Effector memory CD4-positive, alpha-beta T cell (primary cell): Measurements from ENCODE around the gene TRIM47.

Source experiments
- DNase-seq, 3 donors: peaks; one replicate each; pipeline ENCODE4 v3.0.0-alpha.2; 2020
- H3K27ac ChIP-seq: 2 replicates; pipeline ENCODE4 v1.7.0; 2013; ENCODE audit warnings: mild to moderate bottlenecking, low read length, moderate library complexity; ENCODE audit not compliant: insufficient read depth, poor library complexity, severe bottlenecking
- H3K27me3 ChIP-seq: replicated peaks from 2 replicates; pipeline ENCODE4 v1.7.0; 2013; ENCODE audit warnings: mild to moderate bottlenecking, low read length; ENCODE audit not compliant: insufficient read depth, control insufficient read depth, poor library complexity, severe bottlenecking
- H3K36me3 ChIP-seq: 2 replicates; pipeline ENCODE4 v1.7.0; 2013; ENCODE audit warnings: mild to moderate bottlenecking, low read length, moderate library complexity; ENCODE audit not compliant: control insufficient read depth, insufficient read depth
- H3K4me1 ChIP-seq: 2 replicates; pipeline ENCODE4 v1.7.0; 2013; ENCODE audit warnings: low read length, mild to moderate bottlenecking; ENCODE audit not compliant: control insufficient read depth, insufficient read depth, poor library complexity, severe bottlenecking
- H3K4me3 ChIP-seq: 2 replicates; pipeline ENCODE4 v1.7.0; 2013; ENCODE audit warnings: low read length, low read depth, mild to moderate bottlenecking; ENCODE audit not compliant: insufficient read depth, poor library complexity, severe bottlenecking
- H3K9me3 ChIP-seq: 2 replicates; pipeline ENCODE4 v1.7.0; 2013; ENCODE audit warnings: mild to moderate bottlenecking, low read length, moderate library complexity; ENCODE audit not compliant: control insufficient read depth

Gene TRIM47

GRCh38 chr17:75909051-75909811 is 30.9 kb upstream of the TRIM47 start:
- Histone ChIP-seq H3K4me3 (no peak overlapping the region), H3K27me3 (no peaks in the 10 kb centered on the region), H3K27ac (no peak overlapping the region), H3K4me1 (peaks cover 5% of the 10 kb centered on the region), H3K36me3 (no peaks in the 10 kb centered on the region), H3K9me3 (no peaks in the 10 kb centered on the region)
- no peak for DNase-seq

- Histone ChIP-seq H3K36me3 (peaks cover under 1% of the 10 kb centered on the region), H3K27ac (no peak overlapping the region), H3K4me1 (peaks cover 9% of the 10 kb centered on the region), H3K4me3 (no peak overlapping the region), H3K27me3 (no peaks in the 10 kb centered on the region), H3K9me3 (no peaks in the 10 kb centered on the region)
- no peak for DNase-seq
Observed at GRCh38 chr17:75908201-75908600, 29.8 kb upstream of the TRIM47 start.

DNA sequence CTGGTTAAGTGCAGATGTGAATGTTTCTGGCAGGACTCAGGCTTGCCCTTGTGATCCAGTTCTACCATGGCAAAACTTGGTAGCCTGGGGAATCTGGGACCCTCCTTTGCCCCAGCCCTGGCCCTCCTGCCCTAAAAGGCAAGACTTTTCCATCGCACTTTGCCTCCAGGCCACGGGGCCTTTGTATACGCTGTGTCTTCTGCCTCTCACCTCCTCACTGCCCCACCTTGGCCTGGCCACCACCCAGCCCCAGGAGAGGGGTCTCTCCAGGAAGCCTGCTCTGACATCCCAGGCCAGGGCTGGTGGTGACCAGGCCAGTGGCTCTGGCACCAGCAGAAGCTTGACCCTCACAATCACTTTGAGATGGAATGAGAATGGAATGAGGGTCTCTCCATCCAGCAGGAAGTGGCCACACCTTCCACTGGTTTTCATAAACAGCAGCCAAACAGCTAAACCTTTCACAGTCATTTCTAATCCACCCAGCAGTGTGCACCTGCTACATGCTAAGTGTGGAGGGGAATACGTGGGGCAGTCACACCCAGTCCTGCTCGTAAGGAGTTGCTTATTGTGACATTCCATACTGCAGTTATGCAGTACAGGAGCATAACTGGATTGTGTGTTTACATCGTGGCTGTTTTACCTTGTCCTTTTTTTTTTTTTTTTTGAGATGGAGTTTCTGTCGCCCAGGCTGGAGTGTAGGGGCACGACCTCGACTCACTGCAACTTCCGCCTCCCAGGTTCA is 27.9 kb upstream of the TRIM47 start:
- H3K36me3 ChIP-seq, result peaks cover 14% of the 10 kb centered on the region
- H3K4me1 ChIP-seq, result peaks cover 9% of the 10 kb centered on the region
- H3K27ac ChIP-seq, result no peak overlapping the region

DNA sequence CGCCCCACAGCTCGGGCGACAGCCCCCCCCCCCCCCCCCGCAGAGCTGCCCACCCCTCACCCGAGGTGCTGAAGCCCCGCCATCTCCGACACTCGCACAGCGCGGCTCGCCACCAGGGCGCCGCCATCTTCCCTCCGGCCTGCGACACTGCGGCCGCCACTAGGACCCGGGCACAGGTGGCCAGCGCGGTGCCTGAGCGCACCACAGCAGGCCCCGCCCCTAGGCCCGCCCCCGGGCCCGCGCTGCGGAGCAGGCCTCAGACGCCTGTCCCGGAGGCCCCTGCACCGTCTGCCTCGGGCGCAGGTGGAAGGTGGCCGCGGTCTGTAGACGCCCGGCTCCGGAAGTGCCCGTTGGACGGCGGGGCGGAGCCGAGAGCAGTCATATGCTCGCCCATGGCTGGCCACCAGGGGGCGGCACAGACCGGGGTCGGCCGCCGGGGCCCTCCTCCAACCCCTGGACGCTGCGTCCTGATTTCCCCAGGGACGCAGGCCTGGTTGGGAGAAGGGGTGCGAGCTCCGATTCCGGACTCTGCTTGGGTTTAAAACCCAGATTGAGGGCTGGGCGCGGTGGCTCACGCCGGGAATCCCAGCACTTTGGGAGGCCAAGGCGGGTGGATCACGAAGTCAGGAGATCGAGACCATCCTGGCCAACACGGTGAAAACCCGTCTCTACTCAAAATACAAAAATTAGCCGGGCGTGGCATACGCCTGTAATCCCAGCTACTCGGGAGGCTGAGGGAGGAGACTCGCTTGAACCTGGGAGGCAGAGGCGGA is 26.6 kb upstream of the TRIM47 start, which contains the start of gene MRPL38:
MRPL38 (minus strand) TSS at position 136 of the 773 bp plus-strand sequence; CDS start at position 127, 9 bp downstream.
- Histone ChIP-seq H3K27me3 (no peaks in the 10 kb centered on the region), H3K36me3 (peaks cover 27% of the 10 kb centered on the region), H3K9me3 (no peaks in the 10 kb centered on the region), H3K27ac (peak within 1 kb of the TSS; percentile 79), H3K4me1 (peaks cover 9% of the 10 kb centered on the region), H3K4me3 (peak within 1 kb of the TSS; percentile 65)
- peak; percentile 86 to 93 (median 89) for DNase-seq

More for the DNA sequence above, 27.9 kb upstream of the TRIM47 start:
- H3K4me3 ChIP-seq, result no peak overlapping the region
- H3K9me3 ChIP-seq, result no peaks in the 10 kb centered on the region
- no peaks in the 10 kb centered on the region for H3K27me3 ChIP-seq
- no peak for DNase-seq

- Histone ChIP-seq H3K36me3 (peaks cover 47% of the 10 kb centered on the region), H3K4me1 (peaks cover 9% of the 10 kb centered on the region), H3K9me3 (no peaks in the 10 kb centered on the region), H3K27me3 (no peaks in the 10 kb centered on the region), H3K4me3 (no peak overlapping the region), H3K27ac (no peak overlapping the region)
- no peak for DNase-seq
Observed at GRCh38 chr17:75902406-75902805, 24.0 kb upstream of the TRIM47 start.

DNA sequence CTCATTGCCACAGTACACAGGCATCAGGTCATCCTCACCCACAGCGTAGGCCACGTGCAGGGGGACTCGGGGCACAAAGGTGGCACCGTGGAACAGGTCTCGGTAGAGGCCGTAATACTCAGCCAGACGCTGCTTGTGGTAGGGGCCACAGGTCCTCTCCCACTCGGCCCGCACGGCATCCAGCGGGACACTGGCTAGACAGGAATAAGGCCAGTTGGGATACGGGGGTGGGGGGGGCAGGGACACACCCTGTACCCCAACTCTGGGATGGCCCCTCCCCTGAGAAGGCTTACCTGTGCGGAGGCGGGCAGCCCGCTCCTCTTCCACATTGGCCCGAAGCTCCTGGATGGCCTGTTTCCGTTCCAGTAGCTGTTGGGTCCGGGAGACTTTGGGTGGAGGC is 23.3 kb upstream of the TRIM47 start:
- H3K27ac ChIP-seq, result no peak overlapping the region
- peaks cover 47% of the 10 kb centered on the region for H3K36me3 ChIP-seq
- H3K27me3 ChIP-seq, result no peaks in the 10 kb centered on the region
- peaks cover 9% of the 10 kb centered on the region for H3K4me1 ChIP-seq
- DNase-seq, result no peak
- H3K9me3 ChIP-seq, result no peaks in the 10 kb centered on the region
- no peak overlapping the region for H3K4me3 ChIP-seq

GRCh38 chr17:75900691-75901533 is 22.5 kb upstream of the TRIM47 start:
- H3K36me3 ChIP-seq, result peaks cover 47% of the 10 kb centered on the region
- no peak for DNase-seq
- peaks cover 9% of the 10 kb centered on the region for H3K4me1 ChIP-seq
- H3K27ac ChIP-seq, result no peak overlapping the region
- H3K9me3 ChIP-seq, result no peaks in the 10 kb centered on the region
- H3K4me3 ChIP-seq, result no peak overlapping the region
- H3K27me3 ChIP-seq, result no peaks in the 10 kb centered on the region

DNA sequence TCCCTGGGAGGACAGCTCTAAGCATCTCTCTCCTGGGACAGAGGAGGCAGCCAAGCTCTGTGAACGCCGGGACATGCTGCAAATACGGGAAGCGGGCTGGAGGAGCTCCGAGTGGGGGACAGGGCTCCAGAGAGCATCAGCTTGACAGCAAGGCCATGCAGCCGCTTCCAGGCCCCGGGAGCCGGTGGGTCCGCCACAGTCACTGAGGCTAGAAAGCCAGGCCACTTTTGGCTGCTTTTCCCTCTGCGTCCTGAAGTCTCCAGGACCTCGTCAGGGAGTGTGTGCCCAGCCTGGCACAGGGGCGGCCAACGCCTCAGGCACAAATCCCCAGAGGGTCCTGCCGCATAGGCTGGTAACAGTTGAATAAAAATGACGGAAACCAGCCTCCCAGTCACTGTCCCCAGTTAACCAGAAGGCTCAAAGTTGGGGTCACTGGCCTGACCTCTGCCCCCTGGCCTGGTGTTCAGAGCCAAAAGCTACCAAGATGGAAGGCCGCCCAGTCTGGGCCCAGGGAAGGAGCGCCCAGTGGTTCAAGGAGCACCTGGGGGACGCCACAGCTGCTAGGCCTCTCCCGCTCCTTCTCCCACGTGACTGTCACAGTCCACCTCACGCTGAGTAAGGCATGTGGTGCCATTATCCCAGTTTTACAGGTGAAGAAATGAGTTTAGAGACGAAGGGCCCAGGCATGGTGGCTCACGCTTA is 21.5 kb upstream of the TRIM47 start:
- no peak for DNase-seq
- H3K27ac ChIP-seq, result no peak overlapping the region
- peaks cover 14% of the 10 kb centered on the region for H3K4me1 ChIP-seq
- H3K27me3 ChIP-seq, result no peaks in the 10 kb centered on the region
- H3K4me3 ChIP-seq, result no peak overlapping the region
- peaks cover 47% of the 10 kb centered on the region for H3K36me3 ChIP-seq
- no peaks in the 10 kb centered on the region for H3K9me3 ChIP-seq

DNA sequence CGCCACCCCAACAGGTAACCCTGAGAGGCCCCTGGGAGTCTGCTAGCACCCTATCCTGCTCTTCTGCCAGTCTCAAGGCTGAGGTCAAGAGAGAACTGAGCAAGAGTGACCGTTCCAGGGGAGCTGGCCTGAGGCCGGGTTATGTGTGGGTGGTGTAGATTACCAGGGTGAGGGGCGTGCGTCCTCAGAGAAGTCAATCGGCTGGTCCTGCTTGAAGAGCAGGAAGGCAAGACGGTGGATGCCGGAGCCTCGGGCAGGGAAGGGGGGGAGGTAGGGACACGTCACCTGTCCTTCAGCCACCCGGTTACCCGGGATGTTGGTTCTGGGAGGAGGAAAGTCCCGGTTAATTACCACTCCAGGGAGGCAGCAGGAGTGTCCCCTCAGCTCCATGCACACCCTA is 21.0 kb upstream of the TRIM47 start:
- H3K27ac ChIP-seq, result no peak overlapping the region
- peaks cover 47% of the 10 kb centered on the region for H3K36me3 ChIP-seq
- H3K4me1 ChIP-seq, result peaks cover 16% of the 10 kb centered on the region
- H3K27me3 ChIP-seq, result no peaks in the 10 kb centered on the region
- H3K4me3 ChIP-seq, result no peak overlapping the region
- no peak for DNase-seq
- H3K9me3 ChIP-seq, result no peaks in the 10 kb centered on the region
